OCI-LY3 (cell line): ENCODE measurements around the gene RANBP3.

ENCODE experiments used
- H2AFZ ChIP-seq: fragments of 200-600, 300-600 bp; shearing (Covaris generic); 2 replicates; pipeline ENCODE4 v1.6.0; 2014; ENCODE audit warnings: antibody characterized with exemption, low read depth, low read length
- H3K27ac ChIP-seq: fragments of 200-600, 300-600 bp; sonication (generic); 2 replicates; pipeline ENCODE4 v1.5.1; 2014; ENCODE audit warnings: mild to moderate bottlenecking, low read length, moderate library complexity, mixed read lengths
- H3K27me3 ChIP-seq: fragments of 200-600, 300-600 bp; sonication (generic); 2 replicates; pipeline ENCODE4 v1.6.1; 2014; ENCODE audit warnings: low read depth, low read length, mixed read lengths
- H3K36me3 ChIP-seq: fragments of 200-600, 300-600 bp; sonication (generic); replicated peaks from 2 replicates; pipeline ENCODE3; 2014; ENCODE audit warnings: low read depth, low read length, mixed read lengths
- H3K4me1 ChIP-seq: fragments of 300-600, 200-600 bp; sonication (generic); 2 replicates; pipeline ENCODE4 v1.6.1; 2014; ENCODE audit warnings: low read length, mixed read lengths
- H3K4me2 ChIP-seq: fragments of 200-600, 300-600 bp; sonication (generic); 2 replicates; pipeline ENCODE4 v1.6.1; 2014; ENCODE audit warnings: low read length, mixed read lengths
- H3K4me3 ChIP-seq: fragments of 300-600, 200-600 bp; sonication (generic); 2 replicates; pipeline ENCODE4 v1.5.1; 2014; ENCODE audit warnings: antibody characterized with exemption, mild to moderate bottlenecking, low read length, moderate library complexity
- H3K79me2 ChIP-seq: fragments of 300-600, 200-600 bp; shearing (Covaris generic); 2 replicates; pipeline ENCODE4 v1.6.1; 2014; ENCODE audit warnings: mild to moderate bottlenecking, low read length, mixed read lengths
- H3K9ac ChIP-seq: fragments of 300-600, 200-600 bp; shearing (Covaris generic); 2 replicates; pipeline ENCODE4 v1.6.0; 2014; ENCODE audit warnings: mild to moderate bottlenecking, low read length, moderate library complexity
- H3K9me3 ChIP-seq: fragments of 200-600, 300-600 bp; shearing (Covaris generic); 2 replicates; pipeline ENCODE4 v1.6.1; 2014; ENCODE audit warnings: low read length, mixed read lengths; ENCODE audit not compliant: insufficient read depth
- H4K20me1 ChIP-seq: fragments of 200-600, 300-600 bp; sonication (generic); 2 replicates; pipeline ENCODE4 v1.6.1; 2016; ENCODE audit warnings: low read length, mixed read lengths; ENCODE audit not compliant: insufficient read depth
- EZH2phosphoT487 ChIP-seq: fragments of 200-600 bp; shearing (Covaris generic); IDR thresholded peaks from 2 replicates; pipeline ENCODE4 v1.6.1; 2018; ENCODE audit warnings: antibody characterized with exemption, mixed run types, low read depth
- TF ChIP-seq, protein P1 (sequence below): fragments of 200-600, 300-600 bp; sonication (generic); IDR thresholded peaks from 2 replicates; pipeline ENCODE4 v1.5.1; 2014; ENCODE audit warnings: antibody characterized with exemption, low read length, low read depth

Gene RANBP3

DNA sequence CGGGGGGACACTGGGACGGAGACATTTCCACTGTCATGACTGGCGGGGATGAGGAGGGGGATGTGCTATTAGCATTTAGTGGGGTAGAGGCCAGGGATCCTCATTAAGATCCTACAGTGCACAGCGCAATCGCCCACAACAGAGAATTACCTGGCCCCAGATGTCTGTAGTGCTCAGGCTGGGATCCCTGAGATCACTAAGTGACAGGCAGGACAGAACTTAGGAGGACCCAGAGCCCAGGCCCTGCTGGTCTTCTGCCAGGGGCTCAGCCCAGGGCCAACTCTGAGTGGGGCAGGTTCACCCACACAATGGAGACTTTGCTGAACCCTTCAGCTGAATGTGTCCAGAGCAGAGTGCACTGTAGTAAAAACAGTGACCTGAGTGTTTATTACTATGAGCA lies 4.6 kb downstream of the RANBP3 start:
- Histone ChIP-seq H3K9ac (no peak overlapping the region), H4K20me1 (peaks cover 69% of the 10 kb centered on the region), H2AFZ (no peak overlapping the region), H3K27ac (no peak overlapping the region), H3K4me3 (no peak overlapping the region), H3K36me3 (peaks cover 60% of the 10 kb centered on the region), H3K9me3 (no peaks in the 10 kb centered on the region), H3K4me1 (peaks cover 48% of the 10 kb centered on the region), H3K79me2 (peaks cover 97% of the 10 kb centered on the region), H3K27me3 (no peaks in the 10 kb centered on the region), H3K4me2 (no peak overlapping the region)
- TF ChIP-seq EZH2phosphoT487 = no peak
- TF ChIP-seq, protein P1, sequence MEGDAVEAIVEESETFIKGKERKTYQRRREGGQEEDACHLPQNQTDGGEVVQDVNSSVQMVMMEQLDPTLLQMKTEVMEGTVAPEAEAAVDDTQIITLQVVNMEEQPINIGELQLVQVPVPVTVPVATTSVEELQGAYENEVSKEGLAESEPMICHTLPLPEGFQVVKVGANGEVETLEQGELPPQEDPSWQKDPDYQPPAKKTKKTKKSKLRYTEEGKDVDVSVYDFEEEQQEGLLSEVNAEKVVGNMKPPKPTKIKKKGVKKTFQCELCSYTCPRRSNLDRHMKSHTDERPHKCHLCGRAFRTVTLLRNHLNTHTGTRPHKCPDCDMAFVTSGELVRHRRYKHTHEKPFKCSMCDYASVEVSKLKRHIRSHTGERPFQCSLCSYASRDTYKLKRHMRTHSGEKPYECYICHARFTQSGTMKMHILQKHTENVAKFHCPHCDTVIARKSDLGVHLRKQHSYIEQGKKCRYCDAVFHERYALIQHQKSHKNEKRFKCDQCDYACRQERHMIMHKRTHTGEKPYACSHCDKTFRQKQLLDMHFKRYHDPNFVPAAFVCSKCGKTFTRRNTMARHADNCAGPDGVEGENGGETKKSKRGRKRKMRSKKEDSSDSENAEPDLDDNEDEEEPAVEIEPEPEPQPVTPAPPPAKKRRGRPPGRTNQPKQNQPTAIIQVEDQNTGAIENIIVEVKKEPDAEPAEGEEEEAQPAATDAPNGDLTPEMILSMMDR = no peak

DNA sequence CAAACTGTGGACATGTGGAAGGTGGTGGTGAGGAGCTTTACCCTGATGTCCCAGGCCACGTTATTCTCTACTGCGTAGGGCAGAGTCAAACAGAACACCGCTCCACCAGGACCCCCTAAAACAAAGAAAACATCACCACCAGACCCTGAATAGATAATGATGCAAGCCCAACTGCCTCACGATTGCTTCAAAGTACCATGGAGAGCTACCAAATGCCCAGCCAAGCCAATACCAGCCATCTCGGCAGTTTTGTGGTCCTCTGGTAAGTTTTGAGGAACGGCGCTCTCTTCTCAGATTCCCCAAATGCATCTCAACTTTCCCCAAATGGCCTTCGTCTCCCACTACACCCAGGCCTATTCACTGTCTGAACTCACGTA lies 5.6 kb downstream of the RANBP3 start:
- no peaks in the 10 kb centered on the region for H3K27me3 ChIP-seq
- peaks cover 78% of the 10 kb centered on the region for H4K20me1 ChIP-seq
- no peak overlapping the region; the same call in 1 of the 2 replicates for H3K27ac ChIP-seq
- H3K4me3 ChIP-seq = no peak overlapping the region
- H3K4me2 ChIP-seq = no peak overlapping the region
- no peak overlapping the region for H2AFZ ChIP-seq
- H3K36me3 ChIP-seq = peaks cover 66% of the 10 kb centered on the region
- H3K9me3 ChIP-seq = no peaks in the 10 kb centered on the region
- peaks cover 56% of the 10 kb centered on the region for H3K4me1 ChIP-seq
- TF ChIP-seq EZH2phosphoT487 = no peak
- TF ChIP-seq, protein P1 = no peak
- H3K79me2 ChIP-seq = peaks cover 100% of the 10 kb centered on the region
- H3K9ac ChIP-seq = no peak overlapping the region

DNA sequence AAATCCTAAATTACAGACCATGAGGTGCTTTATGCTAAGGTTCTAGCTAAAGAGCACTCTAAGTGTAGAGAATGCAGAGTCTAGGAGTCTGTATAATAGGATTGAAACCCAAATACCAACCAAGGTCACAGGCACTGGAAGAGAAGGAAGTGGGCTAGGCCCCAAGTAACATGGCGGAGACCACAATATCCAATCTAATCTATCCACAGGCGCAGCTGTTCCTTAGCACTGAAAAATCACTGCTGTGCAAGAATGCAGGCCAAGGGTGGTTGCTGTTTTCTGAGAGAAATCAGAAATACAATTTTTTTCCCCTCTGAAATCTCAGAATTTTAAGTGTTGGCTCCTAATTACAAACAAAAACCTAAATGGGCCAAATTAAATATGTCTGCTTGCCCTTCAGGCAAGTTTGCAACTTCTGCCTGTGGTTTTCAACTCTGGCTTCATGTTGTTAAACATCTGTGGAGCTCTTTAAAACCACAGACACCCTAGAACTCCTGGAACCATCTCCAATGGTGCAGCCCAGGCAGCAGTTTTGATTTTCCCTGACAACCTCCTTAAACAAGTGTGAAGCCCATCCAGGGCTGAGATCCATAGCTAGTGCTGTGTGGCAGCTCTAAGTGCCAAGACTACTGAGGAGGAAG lies 6.1 kb downstream of the RANBP3 start:
- TF ChIP-seq, protein P1 = no peak
- TF ChIP-seq EZH2phosphoT487 = no peak
- H3K36me3 ChIP-seq = peaks cover 69% of the 10 kb centered on the region
- no peak overlapping the region for H3K9ac ChIP-seq
- peaks cover 81% of the 10 kb centered on the region for H4K20me1 ChIP-seq
- H2AFZ ChIP-seq = no peak overlapping the region
- no peak overlapping the region for H3K27ac ChIP-seq
- H3K4me1 ChIP-seq = peaks cover 54% of the 10 kb centered on the region
- H3K4me2 ChIP-seq = no peak overlapping the region
- no peaks in the 10 kb centered on the region for H3K9me3 ChIP-seq
- H3K27me3 ChIP-seq = no peaks in the 10 kb centered on the region
- peaks cover 100% of the 10 kb centered on the region for H3K79me2 ChIP-seq
- H3K4me3 ChIP-seq = no peak overlapping the region

DNA sequence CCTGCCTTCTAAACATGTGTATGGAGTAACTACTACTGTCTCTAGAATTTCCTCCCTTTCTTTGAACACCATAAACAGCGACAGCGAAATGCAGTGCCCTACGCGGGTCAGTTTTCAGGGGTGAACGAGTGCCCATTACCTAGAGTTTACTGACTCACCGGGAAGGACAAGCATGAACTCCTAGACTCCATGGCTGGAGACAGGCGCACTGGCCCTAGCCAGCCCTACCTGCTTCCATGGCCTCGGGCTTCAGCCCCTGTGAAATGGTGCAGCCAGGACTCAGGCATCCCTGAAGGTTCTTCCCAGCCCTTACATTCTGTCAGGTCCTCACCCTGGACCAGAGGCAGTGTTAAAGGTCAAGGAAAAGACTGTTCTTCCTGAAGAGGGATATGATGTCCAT lies 8.5 kb downstream of the RANBP3 start:
- no peaks in the 10 kb centered on the region for H3K27me3 ChIP-seq
- no peak overlapping the region for H3K4me2 ChIP-seq
- no peak overlapping the region for H3K4me3 ChIP-seq
- TF ChIP-seq, protein P1 = no peak
- TF ChIP-seq EZH2phosphoT487 = no peak
- H3K4me1 ChIP-seq = peaks cover 32% of the 10 kb centered on the region
- peaks cover 67% of the 10 kb centered on the region for H3K36me3 ChIP-seq
- no peak overlapping the region for H2AFZ ChIP-seq
- no peak overlapping the region for H3K27ac ChIP-seq
- H4K20me1 ChIP-seq = peaks cover 96% of the 10 kb centered on the region
- no peaks in the 10 kb centered on the region for H3K9me3 ChIP-seq
- peaks cover 100% of the 10 kb centered on the region for H3K79me2 ChIP-seq
- no peak overlapping the region for H3K9ac ChIP-seq
